Mesothelial cell of epicardium (in vitro differentiated cells): Measurements from ENCODE around the gene CASP2. TPM values are rescaled to one million over a fixed set of nuclear protein-coding genes. Genes with fewer than 3 reads are reported as not detected.
A peak's percentile ranks its signal among the peaks of the same experiment; 100 is the strongest.

Experiments
- DNase-seq, 2 experiments: peaks; one replicate each; pipeline ENCODE4 v3.0.0; 2021; ENCODE audit warnings: low spot score in 2 of 2; ENCODE audit not compliant: unreplicated experiment in 2 of 2
- H3K27ac Mint-ChIP-seq: 2 replicates; pipeline ENCODE4 v1.8.0; 2021; ENCODE audit warnings: mixed read lengths
- H3K27me3 Mint-ChIP-seq: 2 replicates; pipeline ENCODE4 v1.8.0; 2021; ENCODE audit warnings: low read depth, mixed read lengths
- H3K36me3 Mint-ChIP-seq: 2 replicates; pipeline ENCODE4 v1.8.0; 2021; ENCODE audit warnings: mixed read lengths
- H3K4me1 Mint-ChIP-seq: 2 replicates; pipeline ENCODE4 v1.8.0; 2021; ENCODE audit warnings: mixed read lengths
- H3K4me3 Mint-ChIP-seq: 2 replicates; pipeline ENCODE4 v1.8.0; 2021; ENCODE audit warnings: mild to moderate bottlenecking, moderate library complexity, mixed read lengths
- H3K9me3 Mint-ChIP-seq: 2 replicates; pipeline ENCODE4 v1.8.0; 2021; ENCODE audit warnings: mixed read lengths
- total RNA-seq: library from RNA; stranded (reverse); gene quantifications from 3 replicates; pipeline ENCODE4 v1.2.1, GENCODE V29; 2021
- TF ChIP-seq, protein P1 (sequence below): fragments of 200-600 bp; sonication (generic); IDR thresholded peaks from one replicate; pipeline ENCODE4 v1.5.0; 2021; ENCODE audit warnings: antibody characterized with exemption; ENCODE audit not compliant: unreplicated experiment

The CASP2 gene
- 53.3 to 56.5 TPM (median 55.4 TPM) in 3 replicates for total RNA-seq

DNA sequence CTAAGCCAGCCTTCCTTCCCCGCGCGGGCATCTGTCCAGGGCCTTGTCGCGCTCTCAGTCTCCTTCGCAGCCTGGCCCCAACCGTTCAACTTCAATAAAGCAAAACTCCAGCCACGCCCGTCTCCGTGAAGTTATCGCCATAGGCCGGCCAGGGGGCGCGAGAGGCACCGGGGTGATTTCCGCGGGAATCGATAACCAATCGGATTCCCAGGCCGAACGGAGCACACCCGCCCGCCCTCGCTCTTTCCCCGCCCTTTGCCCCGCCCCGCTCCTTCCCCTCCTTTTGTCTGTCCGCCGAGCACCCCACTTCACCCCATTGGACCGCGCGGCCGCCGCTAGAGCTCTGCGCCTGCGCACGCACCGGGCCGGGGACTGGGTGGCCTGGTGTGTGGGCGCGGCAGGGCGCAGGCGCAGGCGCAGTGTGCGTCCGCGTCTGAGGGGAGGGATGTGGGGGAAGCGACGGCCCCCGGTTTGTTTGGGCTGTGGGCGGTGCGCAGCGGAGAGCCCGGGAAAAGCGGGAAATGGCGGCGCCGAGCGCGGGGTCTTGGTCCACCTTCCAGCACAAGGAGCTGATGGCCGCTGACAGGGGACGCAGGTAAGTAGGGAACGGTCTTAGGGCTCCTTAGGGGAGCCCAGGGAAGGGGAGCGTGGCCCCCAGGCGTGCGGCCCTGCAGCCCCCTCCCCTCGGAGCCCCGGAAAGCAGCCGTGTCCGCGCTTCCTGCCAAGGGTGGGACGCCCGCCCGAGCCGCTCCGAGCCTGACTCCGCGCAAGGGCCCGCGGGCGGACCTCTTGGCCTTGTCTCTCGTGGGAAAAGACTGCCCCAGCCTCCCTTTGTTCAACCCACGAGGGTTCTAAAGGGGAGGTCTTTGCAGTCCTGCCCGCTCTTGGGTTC, at the start of gene CASP2:
Gene CASP2, plus strand, starts transcription at position 417 of the 892 bp plus-strand sequence. Its CDS starts 105 bp downstream, at position 522.
- DNase-seq = peak; percentile 98
- TF ChIP-seq, protein P1, sequence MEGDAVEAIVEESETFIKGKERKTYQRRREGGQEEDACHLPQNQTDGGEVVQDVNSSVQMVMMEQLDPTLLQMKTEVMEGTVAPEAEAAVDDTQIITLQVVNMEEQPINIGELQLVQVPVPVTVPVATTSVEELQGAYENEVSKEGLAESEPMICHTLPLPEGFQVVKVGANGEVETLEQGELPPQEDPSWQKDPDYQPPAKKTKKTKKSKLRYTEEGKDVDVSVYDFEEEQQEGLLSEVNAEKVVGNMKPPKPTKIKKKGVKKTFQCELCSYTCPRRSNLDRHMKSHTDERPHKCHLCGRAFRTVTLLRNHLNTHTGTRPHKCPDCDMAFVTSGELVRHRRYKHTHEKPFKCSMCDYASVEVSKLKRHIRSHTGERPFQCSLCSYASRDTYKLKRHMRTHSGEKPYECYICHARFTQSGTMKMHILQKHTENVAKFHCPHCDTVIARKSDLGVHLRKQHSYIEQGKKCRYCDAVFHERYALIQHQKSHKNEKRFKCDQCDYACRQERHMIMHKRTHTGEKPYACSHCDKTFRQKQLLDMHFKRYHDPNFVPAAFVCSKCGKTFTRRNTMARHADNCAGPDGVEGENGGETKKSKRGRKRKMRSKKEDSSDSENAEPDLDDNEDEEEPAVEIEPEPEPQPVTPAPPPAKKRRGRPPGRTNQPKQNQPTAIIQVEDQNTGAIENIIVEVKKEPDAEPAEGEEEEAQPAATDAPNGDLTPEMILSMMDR = no peak
- Mint-ChIP-seq H3K9me3 (peaks cover 4% of the 10 kb centered on the region), H3K36me3 (peaks cover 13% of the 10 kb centered on the region), H3K27me3 (no peaks in the 10 kb centered on the region), H3K27ac (peak within 1 kb of the TSS; percentile 95), H3K4me1 (peaks cover 53% of the 10 kb centered on the region), H3K4me3 (peak within 1 kb of the TSS; percentile 90)

DNA sequence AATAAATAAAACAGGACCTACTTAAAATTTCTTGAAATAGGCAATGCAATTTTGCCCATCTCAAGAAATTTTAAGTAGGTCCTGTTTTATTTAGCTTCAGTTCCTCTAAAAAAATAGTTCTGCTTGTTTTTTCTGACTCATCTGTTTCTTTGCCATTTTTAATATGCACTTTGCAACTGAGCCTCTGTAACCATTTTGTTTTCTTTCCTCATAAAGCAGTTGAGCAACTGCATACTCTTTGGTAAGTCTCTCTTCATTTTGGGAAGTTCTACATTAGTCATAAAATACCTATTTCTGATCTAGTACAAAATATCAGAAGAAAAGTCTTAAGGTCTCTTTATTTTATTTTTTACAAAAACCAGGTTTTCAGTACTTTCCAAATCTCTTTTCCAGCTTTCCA, 48.3 kb upstream of the CASP2 start:
- TF ChIP-seq, protein P1 = no peak
- Mint-ChIP-seq H3K4me1 (peaks cover 15% of the 10 kb centered on the region), H3K9me3 (peaks cover 25% of the 10 kb centered on the region), H3K36me3 (peaks cover 2% of the 10 kb centered on the region), H3K27ac (peak overlapping the region; percentile 48), H3K4me3 (no peak overlapping the region), H3K27me3 (no peaks in the 10 kb centered on the region)
- no peak for DNase-seq

DNA sequence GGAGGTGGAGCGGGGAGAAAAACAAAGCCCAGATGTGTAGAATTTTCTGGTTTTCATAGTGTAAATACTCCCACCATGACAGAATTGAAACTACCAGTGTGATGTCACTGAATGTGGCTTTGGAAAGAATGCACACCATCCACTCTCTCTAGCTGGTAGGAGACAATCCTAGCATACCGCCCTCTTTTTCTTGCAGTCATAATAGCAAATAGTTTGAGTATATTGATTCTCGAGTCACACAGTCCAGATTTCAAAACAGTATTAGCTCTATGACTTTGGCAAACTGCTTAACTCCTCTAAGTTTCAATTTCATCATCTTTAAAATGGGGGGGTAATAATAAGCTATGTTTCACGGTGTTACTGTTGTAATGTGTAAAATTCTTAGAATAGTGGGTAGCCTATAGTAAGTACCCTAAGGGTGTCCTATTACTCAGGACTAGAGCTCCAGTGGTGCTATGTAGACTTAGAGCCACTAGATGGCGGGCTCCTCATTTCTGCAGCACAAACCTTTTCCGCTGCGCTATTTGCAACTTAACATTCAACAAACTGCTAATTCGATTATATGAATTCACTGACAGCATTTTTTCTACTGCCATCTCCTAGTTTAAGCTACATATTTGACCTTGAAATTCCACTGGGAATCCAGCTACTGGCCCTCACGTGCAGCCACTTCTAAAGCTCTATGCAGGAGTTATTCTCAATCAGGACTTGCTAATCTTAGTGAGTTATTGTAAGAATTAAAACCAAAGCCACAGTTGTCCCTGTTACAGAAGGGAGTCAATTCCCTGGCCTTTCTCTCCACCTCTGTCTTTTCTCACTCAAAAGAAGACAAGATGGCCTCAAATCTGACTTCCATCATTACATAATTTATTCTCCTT, 47.6 kb upstream of the CASP2 start:
- peak in 1 of 2 experiments; percentile 65 for DNase-seq
- H3K27ac Mint-ChIP-seq = peak overlapping the region; percentile 48
- H3K27me3 Mint-ChIP-seq = no peaks in the 10 kb centered on the region
- peaks cover 15% of the 10 kb centered on the region for H3K4me1 Mint-ChIP-seq
- peaks cover 20% of the 10 kb centered on the region for H3K9me3 Mint-ChIP-seq
- H3K4me3 Mint-ChIP-seq = no peak overlapping the region
- H3K36me3 Mint-ChIP-seq = peaks cover 2% of the 10 kb centered on the region
- TF ChIP-seq, protein P1 = peak; percentile 83

DNA sequence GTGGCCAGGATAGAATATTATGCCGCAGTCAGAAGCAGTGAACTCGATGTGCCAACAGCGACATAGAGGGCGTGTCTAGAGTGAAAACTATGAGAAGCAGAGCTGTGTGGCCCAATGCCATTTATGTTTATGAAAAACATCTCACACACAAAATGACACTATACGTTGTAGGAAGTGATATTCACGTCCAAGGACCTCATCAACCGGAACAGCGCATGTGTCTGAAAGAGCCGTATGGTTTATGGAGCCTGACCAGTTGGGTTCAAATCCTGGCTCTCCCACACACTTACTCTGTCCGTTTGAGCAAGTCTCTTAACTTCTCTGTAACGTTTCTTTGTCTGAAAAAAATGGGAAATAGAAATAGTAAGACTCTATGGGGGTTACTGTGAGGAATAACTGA, 45.8 kb upstream of the CASP2 start:
- peaks cover 15% of the 10 kb centered on the region for H3K4me1 Mint-ChIP-seq
- no peak overlapping the region for H3K27ac Mint-ChIP-seq
- H3K9me3 Mint-ChIP-seq = peaks cover 2% of the 10 kb centered on the region
- TF ChIP-seq, protein P1 = no peak
- H3K4me3 Mint-ChIP-seq = no peak overlapping the region
- DNase-seq = no peak
- H3K27me3 Mint-ChIP-seq = no peaks in the 10 kb centered on the region
- H3K36me3 Mint-ChIP-seq = no peaks in the 10 kb centered on the region

DNA sequence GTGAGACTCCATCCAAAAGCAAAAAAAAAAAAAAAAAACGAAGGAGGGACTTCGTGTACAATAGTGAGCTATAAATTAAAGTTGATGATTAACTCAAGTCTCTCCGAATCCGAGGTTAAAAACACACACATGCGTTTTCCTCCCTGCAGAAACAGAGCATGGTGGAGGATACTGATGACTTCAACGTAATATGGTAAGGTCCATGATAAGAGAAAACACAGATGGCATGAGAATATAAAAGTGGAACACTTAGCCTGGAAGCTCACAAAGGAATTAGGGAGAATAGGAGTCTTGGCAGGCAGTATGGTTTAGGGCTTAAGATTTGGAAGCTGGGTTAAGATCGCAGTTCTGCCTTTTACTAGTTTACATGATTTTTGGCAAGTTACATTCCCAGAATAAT, 45.0 kb upstream of the CASP2 start:
- no peak overlapping the region for H3K27ac Mint-ChIP-seq
- H3K9me3 Mint-ChIP-seq = no peaks in the 10 kb centered on the region
- TF ChIP-seq, protein P1 = no peak
- H3K4me1 Mint-ChIP-seq = peaks cover 15% of the 10 kb centered on the region
- H3K27me3 Mint-ChIP-seq = no peaks in the 10 kb centered on the region
- H3K4me3 Mint-ChIP-seq = no peak overlapping the region
- DNase-seq = no peak
- H3K36me3 Mint-ChIP-seq = no peaks in the 10 kb centered on the region
